Ovary (tissue), 3 donors: Measurements from ENCODE around the gene NYAP2.

Source experiments
- CTCF ChIP-seq, 3 donors: fragments of 450-650 bp in 2 of 3; fragments of 200-600 bp in 1 of 3; IDR thresholded peaks; one replicate each; pipeline versions ENCODE4 v1.5.1 to v1.8.0; 2016 to 2022; ENCODE audit warnings: antibody characterized with exemption in 3 of 3, mild to moderate bottlenecking in 1 of 3
- EP300 ChIP-seq: sonication (generic); formaldehyde crosslinking; IDR thresholded peaks from one replicate; pipeline ENCODE4 v1.6.1; 2017; ENCODE audit warnings: antibody characterized with exemption
- POLR2A ChIP-seq: fragments of 450-650 bp; IDR thresholded peaks from one replicate; pipeline ENCODE4 v1.6.1; 2017; ENCODE audit warnings: antibody characterized with exemption, mild to moderate bottlenecking, moderate library complexity
- donor health status: DM: no; HTN: no; CAD: no.

- TF ChIP-seq EP300 = no peak
- TF ChIP-seq CTCF (IDR thresholded peaks at IDR 0.05) = no peak
- TF ChIP-seq POLR2A = no peak
Observed at GRCh38 chr2:225678792-225679191, 279.3 kb downstream of the NYAP2 start.
